GM12891 (cell line): ENCODE data around the gene SLC13A2.

Source experiments
- DNase-seq: peaks from one replicate; pipeline ENCODE4 v3.0.0; 2011; ENCODE audit warnings: low spot score; ENCODE audit not compliant: insufficient read length
- FAIRE-seq: peaks from 2 replicates; lab custom pipeline; 2011; peaks lifted over from hg19 to GRCh38; lab: Jason Lieb, UNC
- PAX5 ChIP-seq: IDR thresholded peaks from 2 replicates; pipeline ENCODE4 v1.6.1; 2011; ENCODE audit warnings: low read length, moderate library complexity, mild to moderate bottlenecking; ENCODE audit not compliant: insufficient read depth, severe bottlenecking
- POLR2A ChIP-seq: IDR thresholded peaks from 2 replicates; pipeline ENCODE4 v1.6.1; 2011; ENCODE audit warnings: low read depth, low read length, control low read depth
- POLR2AphosphoS5 ChIP-seq: IDR thresholded peaks from 2 replicates; pipeline ENCODE4 v1.6.1; 2011; ENCODE audit warnings: low read depth, low read length, control low read depth
- POU2F2 ChIP-seq: IDR thresholded peaks from 2 replicates; pipeline ENCODE4 v1.6.1; 2011; ENCODE audit warnings: low read depth, mild to moderate bottlenecking, control low read depth, low read length, moderate library complexity
- SPI1 ChIP-seq: IDR thresholded peaks from 2 replicates; pipeline ENCODE4 v1.6.1; 2011; ENCODE audit warnings: low read depth, low read length, control low read depth
- TAF1 ChIP-seq: IDR thresholded peaks from 2 replicates; pipeline ENCODE4 v1.6.1; 2011; ENCODE audit warnings: low read depth, low read length, control low read depth

Gene SLC13A2

DNA sequence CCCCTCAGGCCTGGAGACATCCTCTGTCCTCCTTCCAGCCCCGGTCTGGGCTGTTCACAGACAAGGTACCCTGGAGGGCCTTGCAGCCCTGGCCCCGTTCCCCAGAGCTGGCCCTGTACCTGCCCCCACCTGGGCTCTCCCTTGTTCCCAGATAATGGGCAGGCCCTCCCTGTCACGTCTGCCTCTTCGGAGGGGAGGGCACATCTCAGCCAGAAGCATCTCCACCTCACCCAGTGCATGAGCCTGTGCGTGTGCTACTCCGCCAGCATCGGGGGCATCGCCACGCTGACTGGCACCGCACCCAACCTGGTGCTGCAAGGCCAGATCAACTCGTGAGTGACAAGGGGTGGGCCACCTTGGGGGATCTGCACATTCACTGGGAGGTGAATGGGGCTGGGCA is 17.8 kb downstream of the SLC13A2 start:
- no peak for TF ChIP-seq SPI1
- no peak for TF ChIP-seq POLR2AphosphoS5
- no peak for DNase-seq
- no peak for FAIRE-seq

- FAIRE-seq (no peak), DNase-seq (no peak)
- no peak for TF ChIP-seq POLR2A
- TF ChIP-seq TAF1: no peak
- TF ChIP-seq POU2F2: no peak
- TF ChIP-seq SPI1: no peak
- TF ChIP-seq PAX5: no peak
- TF ChIP-seq POLR2AphosphoS5: no peak
These were observed 18.4 kb downstream of the SLC13A2 start for GRCh38 chr17:28491860-28492259.

- TF ChIP-seq POLR2A (no peak), PAX5 (no peak), POLR2AphosphoS5 (no peak), TAF1 (no peak), POU2F2 (no peak), SPI1 (no peak)
- DNase-seq (no peak), FAIRE-seq (peak; percentile 50)
These were observed 19.2 kb downstream of the SLC13A2 start for GRCh38 chr17:28492352-28493310.

- FAIRE-seq (no peak), DNase-seq (no peak)
- TF ChIP-seq TAF1: no peak
- TF ChIP-seq POU2F2: no peak
- no peak for TF ChIP-seq POLR2AphosphoS5
- TF ChIP-seq SPI1: no peak
- no peak for TF ChIP-seq PAX5
- no peak for TF ChIP-seq POLR2A
These were observed 20.0 kb downstream of the SLC13A2 start for GRCh38 chr17:28493460-28493859.

- TF ChIP-seq POLR2A (no peak), POU2F2 (no peak), SPI1 (no peak), TAF1 (no peak), POLR2AphosphoS5 (no peak), PAX5 (no peak)
- DNase-seq: peak; percentile 93
- FAIRE-seq: peak; percentile 97
These were observed 21.2 kb downstream of the SLC13A2 start for GRCh38 chr17:28494445-28495188.

- DNase-seq: no peak
- peak; percentile 5 for FAIRE-seq
- TF ChIP-seq POLR2AphosphoS5 (no peak), POU2F2 (no peak), TAF1 (no peak), SPI1 (no peak), PAX5 (no peak), POLR2A (no peak)
These were observed 22.2 kb downstream of the SLC13A2 start for GRCh38 chr17:28495635-28496034.

DNA sequence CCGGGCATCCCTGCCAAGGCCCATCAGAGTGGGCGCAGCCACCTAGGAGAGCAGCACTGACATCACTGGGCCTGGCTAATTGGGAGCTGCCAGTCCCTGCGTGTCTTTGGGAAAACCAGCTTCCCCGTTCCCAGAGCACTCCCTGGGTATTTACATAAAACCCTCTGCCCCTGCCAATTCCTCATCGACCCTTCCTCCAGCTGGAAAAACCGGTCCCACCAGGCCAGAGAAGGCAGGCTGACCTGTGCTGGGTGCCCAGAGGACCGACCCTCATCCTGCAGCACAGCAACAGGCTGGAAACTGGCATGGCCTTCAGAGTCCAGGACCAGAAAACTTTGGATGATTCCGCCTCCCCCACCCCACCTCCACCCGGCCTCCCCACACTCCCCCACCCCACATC is 24.5 kb downstream of the SLC13A2 start:
- no peak for FAIRE-seq
- TF ChIP-seq SPI1 (no peak), POLR2AphosphoS5 (no peak), POLR2A (no peak), PAX5 (no peak), POU2F2 (no peak)
- DNase-seq: no peak

DNA sequence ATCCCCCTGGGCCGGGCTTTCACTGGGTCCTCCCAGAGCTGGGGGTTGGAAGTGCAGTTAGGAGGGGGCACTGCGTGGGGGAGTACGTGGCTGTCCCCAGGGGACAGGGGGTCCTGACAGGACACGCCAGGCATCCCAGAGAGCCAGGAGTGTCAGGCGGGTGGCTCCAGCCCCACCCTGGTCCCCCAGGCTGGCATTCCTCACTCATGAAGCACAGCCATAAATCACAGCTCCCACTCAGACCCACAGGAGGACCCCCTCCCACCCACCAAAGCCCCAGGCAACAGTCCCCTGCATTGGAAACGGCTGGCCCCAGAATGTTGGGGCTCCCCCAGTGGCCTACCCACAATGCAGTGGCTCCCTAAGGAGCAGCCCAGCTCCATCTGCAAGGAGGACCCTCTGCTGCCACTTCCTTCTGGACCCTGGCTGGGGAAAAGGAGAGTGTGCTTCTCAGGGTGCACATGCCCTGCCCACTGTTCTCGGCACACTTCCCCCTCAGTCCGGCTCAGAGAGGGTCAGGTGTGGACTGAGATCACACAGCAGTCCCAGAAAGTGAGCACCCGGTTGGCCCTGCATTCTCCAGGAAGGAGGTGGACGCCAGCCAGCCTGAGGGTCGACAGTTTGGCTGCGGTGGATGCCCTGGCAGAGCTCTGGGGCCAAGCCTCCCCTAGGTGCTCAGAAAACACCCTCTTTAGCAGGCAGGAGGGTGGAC is 25.4 kb downstream of the SLC13A2 start:
- TF ChIP-seq POU2F2: no peak
- no peak for TF ChIP-seq POLR2AphosphoS5
- no peak for TF ChIP-seq POLR2A
- no peak for TF ChIP-seq TAF1
- no peak for TF ChIP-seq SPI1
- TF ChIP-seq PAX5: no peak
- no peak for DNase-seq
- FAIRE-seq: no peak

DNA sequence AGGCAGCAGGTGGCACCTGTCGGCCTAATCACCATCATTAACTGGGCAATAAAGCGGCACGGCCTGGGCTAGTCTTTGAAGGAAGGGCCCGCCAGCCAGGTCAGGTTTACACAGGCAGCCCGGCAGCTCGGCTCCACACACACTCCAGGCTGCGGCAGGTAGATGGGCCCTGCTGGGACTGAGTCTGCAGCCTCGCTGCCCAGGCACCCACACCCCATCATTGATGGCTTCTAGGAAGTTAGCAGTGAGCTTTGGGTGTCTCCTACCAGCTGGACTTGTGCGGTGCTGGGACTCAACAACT is 25.9 kb downstream of the SLC13A2 start:
- TF ChIP-seq SPI1: no peak
- no peak for TF ChIP-seq POLR2A
- no peak for TF ChIP-seq POU2F2
- TF ChIP-seq TAF1: no peak
- TF ChIP-seq POLR2AphosphoS5: no peak
- no peak for TF ChIP-seq PAX5
- FAIRE-seq (no peak), DNase-seq (no peak)
